Upper lobe of left lung (tissue), 6 donors: Measurements from ENCODE around the gene LBX2. TPM values are rescaled to one million over a fixed set of nuclear protein-coding genes. Genes with fewer than 3 reads are reported as not detected.

Experiments
- ATAC-seq, 2 donors: fragments of 200-7000 bp; cut with Tn5 transposase; one replicate each; pipeline ENCODE4 v1.9.1; 2022; ENCODE audit warnings: mild to moderate bottlenecking in 2 of 2, moderate library complexity in 2 of 2; ENCODE audit not compliant: low FRiP score in 2 of 2
- DNase-seq, 2 donors: peaks; one replicate each; pipeline ENCODE4 v3.0.0-alpha.2; 2019 to 2020
- H3K27ac ChIP-seq, 4 donors: fragments of 200-600 bp; sonication (generic); one replicate each; pipeline ENCODE4 v1.5.1; 2016 to 2019
- H3K27me3 ChIP-seq, 4 donors: fragments of 200-600 bp; sonication (generic); one replicate each; pipeline ENCODE4 v1.5.1; 2017 to 2019
- H3K36me3 ChIP-seq, 4 donors: fragments of 200-600 bp; sonication (generic); one replicate each; pipeline ENCODE4 v1.5.1; 2016 to 2019
- H3K4me1 ChIP-seq, 4 donors: fragments of 200-600 bp; sonication (generic); one replicate each; pipeline ENCODE4 v1.5.1; 2018 to 2019
- H3K4me3 ChIP-seq, 4 donors: fragments of 200-600 bp; sonication (generic); one replicate each; pipeline ENCODE4 v1.5.1; 2017 to 2019; ENCODE audit warnings: mild to moderate bottlenecking in 2 of 4, moderate library complexity in 1 of 4
- H3K9me3 ChIP-seq, 4 donors: fragments of 200-600 bp; sonication (generic); one replicate each; pipeline ENCODE4 v1.5.1; 2018 to 2019
- CTCF ChIP-seq, 6 experiments: fragments of 450-650 bp in 4 of 6; fragments of 200-600 bp in 2 of 6; sonication (generic) in 2 of 6; IDR thresholded peaks; one replicate each; pipeline ENCODE4 v1.5.1; 2016 to 2019; ENCODE audit warnings: antibody characterized with exemption in 6 of 6
- EP300 ChIP-seq, 4 donors: sonication (generic); formaldehyde crosslinking; IDR thresholded peaks; one replicate each; pipeline ENCODE4 v1.5.1; 2017; ENCODE audit warnings: antibody characterized with exemption in 4 of 4, control low read depth in 2 of 4
- POLR2A ChIP-seq, 4 donors: fragments of 450-650 bp; IDR thresholded peaks; one replicate each; pipeline ENCODE4 v1.5.1; 2016 to 2017; ENCODE audit warnings: antibody characterized with exemption in 4 of 4, mild to moderate bottlenecking in 2 of 4
- POLR2AphosphoS5 ChIP-seq, 2 donors: sonication (generic); formaldehyde crosslinking; IDR thresholded peaks; one replicate each; pipeline ENCODE4 v1.5.1; 2017; ENCODE audit warnings: antibody characterized with exemption in 2 of 2
- WGBS, 2 donors: methylation state at CpG; one replicate each; pipeline ENCODE4 v1.1.5; 2017 to 2018; 5-methylcytosine and 5-hydroxymethylcytosine counted together
- total RNA-seq, 6 donors: library from RNA; depleted of rRNA in 4 of 6; stranded (reverse); fragments of >200 nt in 4 of 6; gene quantifications; one replicate each; pipeline versions ENCODE4 v1.1.0 to v1.2.1, GENCODE V29; 2016 to 2021
- donor health status: DM: no; HTN: no; CAD: no; lungs with moderate emphysema.
- donor health status: DM: no; HTN: yes; CAD: no; lungs with severe emphysema.

LBX2 gene
- total RNA-seq, 6 donors from 2014 or later: 1.3 to 8.4 (median 2.4) TPM

GRCh38 chr2:74512744-74513604 lies 13.6 kb upstream of the LBX2 start:
- TF ChIP-seq POLR2A (IDR thresholded peaks at IDR 0.05) (no peak), EP300 (IDR thresholded peaks at IDR 0.05) (no peak), CTCF (IDR thresholded peaks at IDR 0.05) (no peak), POLR2AphosphoS5 (IDR thresholded peaks at IDR 0.05) (no peak)

GRCh38 chr2:74511104-74511989 lies 11.9 kb upstream of the LBX2 start:
- Histone ChIP-seq H3K27ac (no peak overlapping the region), H3K4me3 (no peak overlapping the region), H3K4me1 (peaks cover 35 to 43% (median 39%) of the 10 kb centered on the region in 4 donors), H3K27me3 (peaks cover 6 to 50% (median 40%) of the 10 kb centered on the region in 4 donors), H3K9me3 (no peaks in the 10 kb centered on the region), H3K36me3 (no peaks in the 10 kb centered on the region)
- DNase-seq (no peak), ATAC-seq (no peak)
- TF ChIP-seq POLR2A (IDR thresholded peaks at IDR 0.05) (no peak), POLR2AphosphoS5 (IDR thresholded peaks at IDR 0.05) (no peak), CTCF (IDR thresholded peaks at IDR 0.05) (no peak), EP300 (IDR thresholded peaks at IDR 0.05) (no peak)
- WGBS, 2 donors: 28 to 42% methylated on average over 11 of the region's 11 CpGs

More at GRCh38 chr2:74512744-74513604, 13.6 kb upstream of the LBX2 start:
- Histone ChIP-seq H3K36me3 (no peaks in the 10 kb centered on the region), H3K4me1 (peaks cover 30 to 35% (median 33%) of the 10 kb centered on the region in 4 donors), H3K27ac (no peak overlapping the region), H3K9me3 (no peaks in the 10 kb centered on the region), H3K4me3 (no peak overlapping the region), H3K27me3 (peaks cover 6 to 62% (median 44%) of the 10 kb centered on the region in 4 donors)
- DNase-seq (peak in 1 of 2 donors; percentile 73), ATAC-seq (no peak)
- 4 to 23% methylated on average over 8 to 9 of the region's 36 CpGs for WGBS, 2 donors

GRCh38 chr2:74510272-74510671 lies 10.9 kb upstream of the LBX2 start:
- WGBS, 2 donors: 71 to 88% methylated on average over 4 of the region's 4 CpGs
- Histone ChIP-seq H3K4me3 (no peak overlapping the region), H3K4me1 (peaks cover 35 to 43% (median 39%) of the 10 kb centered on the region in 4 donors), H3K27me3 (peaks cover 6 to 40% (median 30%) of the 10 kb centered on the region in 4 donors), H3K27ac (no peak overlapping the region), H3K36me3 (peaks cover 0 to 10% (median under 1%) of the 10 kb centered on the region in 4 donors), H3K9me3 (no peaks in the 10 kb centered on the region)
- ATAC-seq: no peak
- DNase-seq: no peak
- TF ChIP-seq EP300 (IDR thresholded peaks at IDR 0.05) (no peak), POLR2A (IDR thresholded peaks at IDR 0.05) (no peak)

GRCh38 chr2:74507926-74508520 lies 8.6 kb upstream of the LBX2 start:
- TF ChIP-seq POLR2AphosphoS5 (IDR thresholded peaks at IDR 0.05) (no peak), POLR2A (IDR thresholded peaks at IDR 0.05) (no peak), CTCF (IDR thresholded peaks at IDR 0.05) (no peak), EP300 (IDR thresholded peaks at IDR 0.05) (no peak)
- DNase-seq: peak; percentile 40 to 82
- Histone ChIP-seq H3K27ac (peak overlapping the region; percentile 96 to 100 (median 98)), H3K36me3 (peaks cover 0 to 22% (median 6%) of the 10 kb centered on the region in 4 donors), H3K9me3 (no peaks in the 10 kb centered on the region), H3K4me1 (peaks cover 33 to 49% (median 39%) of the 10 kb centered on the region in 4 donors), H3K27me3 (peaks cover 0 to 17% (median 7%) of the 10 kb centered on the region in 4 donors), H3K4me3 (peak overlapping the region; percentile 44 to 82 (median 56))
- 19 to 27% methylated on average over 15 to 36 of the region's 38 CpGs for WGBS, 2 donors
- peak in 1 of 2 donors; percentile 27 for ATAC-seq
